DND-41 (cell line): Measurements from ENCODE around the gene BMX.

ENCODE experiments used
- EZH2 ChIP-seq: IDR thresholded peaks from 3 replicates; pipeline ENCODE4 v1.6.1; 2012; ENCODE audit warnings: borderline replicate concordance, low read depth, mild to moderate bottlenecking, moderate library complexity, low read length, inconsistent platforms; ENCODE audit not compliant: severe bottlenecking
- TF ChIP-seq, protein P1 (sequence below): IDR thresholded peaks from 2 replicates; pipeline ENCODE4 v1.5.1; 2012; ENCODE audit warnings: borderline replicate concordance, low read length, moderate library complexity, mild to moderate bottlenecking; ENCODE audit not compliant: poor library complexity, severe bottlenecking; ENCODE audit errors: extremely low read depth

DNA sequence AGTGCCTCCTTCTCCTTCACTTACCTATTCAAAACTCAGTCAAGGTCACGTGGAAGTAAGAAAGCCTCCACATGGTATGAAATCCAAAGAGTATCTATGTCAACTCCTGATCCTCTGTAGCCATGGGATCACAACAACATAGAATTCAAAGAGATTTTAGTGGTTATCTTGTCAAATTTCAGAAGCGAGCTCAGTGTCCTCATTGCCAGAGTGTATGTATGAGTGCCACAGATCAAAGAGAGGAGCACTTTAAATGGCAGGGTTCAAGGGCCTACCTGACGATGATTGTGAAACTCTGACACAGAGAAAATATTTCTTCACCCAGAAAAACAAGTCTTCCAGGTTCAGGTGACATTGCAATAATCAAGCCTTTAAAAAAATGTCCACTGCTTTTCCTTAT lies 101.3 kb downstream of the BMX start:
- TF ChIP-seq EZH2, result no peak
- TF ChIP-seq, protein P1, sequence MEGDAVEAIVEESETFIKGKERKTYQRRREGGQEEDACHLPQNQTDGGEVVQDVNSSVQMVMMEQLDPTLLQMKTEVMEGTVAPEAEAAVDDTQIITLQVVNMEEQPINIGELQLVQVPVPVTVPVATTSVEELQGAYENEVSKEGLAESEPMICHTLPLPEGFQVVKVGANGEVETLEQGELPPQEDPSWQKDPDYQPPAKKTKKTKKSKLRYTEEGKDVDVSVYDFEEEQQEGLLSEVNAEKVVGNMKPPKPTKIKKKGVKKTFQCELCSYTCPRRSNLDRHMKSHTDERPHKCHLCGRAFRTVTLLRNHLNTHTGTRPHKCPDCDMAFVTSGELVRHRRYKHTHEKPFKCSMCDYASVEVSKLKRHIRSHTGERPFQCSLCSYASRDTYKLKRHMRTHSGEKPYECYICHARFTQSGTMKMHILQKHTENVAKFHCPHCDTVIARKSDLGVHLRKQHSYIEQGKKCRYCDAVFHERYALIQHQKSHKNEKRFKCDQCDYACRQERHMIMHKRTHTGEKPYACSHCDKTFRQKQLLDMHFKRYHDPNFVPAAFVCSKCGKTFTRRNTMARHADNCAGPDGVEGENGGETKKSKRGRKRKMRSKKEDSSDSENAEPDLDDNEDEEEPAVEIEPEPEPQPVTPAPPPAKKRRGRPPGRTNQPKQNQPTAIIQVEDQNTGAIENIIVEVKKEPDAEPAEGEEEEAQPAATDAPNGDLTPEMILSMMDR, result no peak
